Gastroesophageal sphincter (tissue), 3 donors: ENCODE measurements around the gene PTGER2.

Experiments
- EP300 ChIP-seq: sonication (generic); formaldehyde crosslinking; IDR thresholded peaks from one replicate; pipeline ENCODE4 v1.6.1; 2017; ENCODE audit warnings: antibody characterized with exemption, mild to moderate bottlenecking
- POLR2AphosphoS5 ChIP-seq: sonication (generic); formaldehyde crosslinking; IDR thresholded peaks from one replicate; pipeline ENCODE4 v1.6.1; 2017; ENCODE audit warnings: antibody characterized with exemption
- TF ChIP-seq, protein P1 (sequence below), 4 experiments: fragments of 200-600 bp in 2 of 4; fragments of 450-650 bp in 2 of 4; sonication (generic) in 1 of 4; IDR thresholded peaks; one replicate each; pipeline ENCODE4 v1.5.1; 2017 to 2019; ENCODE audit warnings: antibody characterized with exemption in 4 of 4, mild to moderate bottlenecking in 2 of 4, moderate library complexity in 2 of 4

DNA sequence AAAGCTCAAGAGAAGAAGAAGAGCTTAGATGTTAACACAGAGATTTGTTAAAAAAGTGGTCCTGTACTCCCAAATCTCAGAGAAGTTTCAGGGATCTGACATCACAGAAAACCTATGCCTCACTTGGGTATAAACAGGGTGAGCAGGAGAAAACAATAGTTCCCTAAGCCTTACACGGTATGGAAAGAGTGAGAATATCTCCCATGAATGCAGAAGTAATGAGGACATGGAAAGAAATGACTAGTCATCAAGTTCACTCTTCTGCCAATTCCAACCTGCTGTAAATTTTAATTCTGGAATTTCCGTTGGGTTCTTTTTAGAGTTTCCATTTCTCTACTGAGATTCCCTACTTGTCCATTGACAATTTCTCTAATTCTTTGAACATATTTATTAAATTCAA, 6.2 kb upstream of the PTGER2 start:
- TF ChIP-seq POLR2AphosphoS5: no peak
- TF ChIP-seq EP300: no peak
- TF ChIP-seq, protein P1, sequence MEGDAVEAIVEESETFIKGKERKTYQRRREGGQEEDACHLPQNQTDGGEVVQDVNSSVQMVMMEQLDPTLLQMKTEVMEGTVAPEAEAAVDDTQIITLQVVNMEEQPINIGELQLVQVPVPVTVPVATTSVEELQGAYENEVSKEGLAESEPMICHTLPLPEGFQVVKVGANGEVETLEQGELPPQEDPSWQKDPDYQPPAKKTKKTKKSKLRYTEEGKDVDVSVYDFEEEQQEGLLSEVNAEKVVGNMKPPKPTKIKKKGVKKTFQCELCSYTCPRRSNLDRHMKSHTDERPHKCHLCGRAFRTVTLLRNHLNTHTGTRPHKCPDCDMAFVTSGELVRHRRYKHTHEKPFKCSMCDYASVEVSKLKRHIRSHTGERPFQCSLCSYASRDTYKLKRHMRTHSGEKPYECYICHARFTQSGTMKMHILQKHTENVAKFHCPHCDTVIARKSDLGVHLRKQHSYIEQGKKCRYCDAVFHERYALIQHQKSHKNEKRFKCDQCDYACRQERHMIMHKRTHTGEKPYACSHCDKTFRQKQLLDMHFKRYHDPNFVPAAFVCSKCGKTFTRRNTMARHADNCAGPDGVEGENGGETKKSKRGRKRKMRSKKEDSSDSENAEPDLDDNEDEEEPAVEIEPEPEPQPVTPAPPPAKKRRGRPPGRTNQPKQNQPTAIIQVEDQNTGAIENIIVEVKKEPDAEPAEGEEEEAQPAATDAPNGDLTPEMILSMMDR (IDR thresholded peaks at IDR 0.05): no peak
